ENCODE results near the gene COASY. TPM values are rescaled to one million over a fixed set of nuclear protein-coding genes. Genes with fewer than 3 reads are reported as not detected.

COASY gene
- polyA plus RNA-seq, 3 donors: 52.6 to 63.8 (median 57.9) TPM

DNA sequence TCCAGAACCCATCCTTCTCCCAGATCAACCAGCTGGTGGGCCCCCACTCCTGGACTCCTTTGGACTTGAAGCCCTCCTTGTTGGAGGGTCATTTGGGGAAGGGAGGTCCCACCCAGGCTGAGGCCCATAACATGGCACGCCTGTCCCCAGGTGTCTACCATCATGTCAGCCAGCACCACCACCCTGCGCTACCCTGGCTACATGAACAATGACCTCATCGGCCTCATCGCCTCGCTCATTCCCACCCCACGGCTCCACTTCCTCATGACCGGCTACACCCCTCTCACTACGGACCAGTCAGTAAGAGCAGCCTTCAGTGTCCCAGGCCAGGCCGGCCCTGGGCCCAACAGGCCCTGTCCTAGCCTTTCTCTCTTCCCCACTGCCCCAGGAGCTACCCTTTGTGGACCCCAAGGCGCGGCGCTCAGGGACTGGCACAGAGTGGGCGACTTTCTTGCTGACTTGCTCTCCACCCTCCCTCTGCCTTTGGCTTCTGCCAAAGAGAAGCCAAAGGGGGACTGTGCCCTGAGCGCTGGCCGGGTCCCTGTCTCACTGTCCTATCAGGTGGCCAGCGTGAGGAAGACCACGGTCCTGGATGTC, 51.8 kb downstream of the COASY start:
- TF ChIP-seq, protein P1, sequence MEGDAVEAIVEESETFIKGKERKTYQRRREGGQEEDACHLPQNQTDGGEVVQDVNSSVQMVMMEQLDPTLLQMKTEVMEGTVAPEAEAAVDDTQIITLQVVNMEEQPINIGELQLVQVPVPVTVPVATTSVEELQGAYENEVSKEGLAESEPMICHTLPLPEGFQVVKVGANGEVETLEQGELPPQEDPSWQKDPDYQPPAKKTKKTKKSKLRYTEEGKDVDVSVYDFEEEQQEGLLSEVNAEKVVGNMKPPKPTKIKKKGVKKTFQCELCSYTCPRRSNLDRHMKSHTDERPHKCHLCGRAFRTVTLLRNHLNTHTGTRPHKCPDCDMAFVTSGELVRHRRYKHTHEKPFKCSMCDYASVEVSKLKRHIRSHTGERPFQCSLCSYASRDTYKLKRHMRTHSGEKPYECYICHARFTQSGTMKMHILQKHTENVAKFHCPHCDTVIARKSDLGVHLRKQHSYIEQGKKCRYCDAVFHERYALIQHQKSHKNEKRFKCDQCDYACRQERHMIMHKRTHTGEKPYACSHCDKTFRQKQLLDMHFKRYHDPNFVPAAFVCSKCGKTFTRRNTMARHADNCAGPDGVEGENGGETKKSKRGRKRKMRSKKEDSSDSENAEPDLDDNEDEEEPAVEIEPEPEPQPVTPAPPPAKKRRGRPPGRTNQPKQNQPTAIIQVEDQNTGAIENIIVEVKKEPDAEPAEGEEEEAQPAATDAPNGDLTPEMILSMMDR (IDR thresholded peaks at IDR 0.05): no peak
- Histone ChIP-seq H3K27ac (ENCODE audit: low read depth in 1 of 2, low read length in 2 of 2) (no peak overlapping the region), H3K4me3 (replicated peaks in 1 of 3; ENCODE audit: low read depth in 2 of 3, low read length in 3 of 3) (no peak overlapping the region), H2AFZ (ENCODE audit: insufficient read depth, low read depth, low read length, poor library complexity, severe bottlenecking) (no peak overlapping the region), H3K27me3 (ENCODE audit: control insufficient read depth in 2 of 2, insufficient read depth in 2 of 2, low read length in 2 of 2) (no peaks in the 10 kb centered on the region), H3K36me3 (replicated peaks in 1 of 2; ENCODE audit: control insufficient read depth in 1 of 2, insufficient read depth in 2 of 2, low read length in 2 of 2) (peaks cover 30 to 47% of the 10 kb centered on the region in 2 donors), H4K20me1 (ENCODE audit: insufficient read depth, low read length) (peaks cover 3% of the 10 kb centered on the region), H3K9me3 (replicated peaks in 1 of 2; ENCODE audit: control insufficient read depth in 1 of 2, insufficient read depth in 1 of 2, low read length in 2 of 2) (no peaks in the 10 kb centered on the region), H3K4me2 (replicated peaks; ENCODE audit: extremely low read depth, low read length, poor library complexity, severe bottlenecking) (no peak overlapping the region), H3K79me2 (ENCODE audit: insufficient read depth, low read length) (peaks cover 8% of the 10 kb centered on the region), H3K9ac (ENCODE audit: insufficient read depth, low read length, poor library complexity, severe bottlenecking) (no peak overlapping the region), H3K4me1 (ENCODE audit: control insufficient read depth in 1 of 2, insufficient read depth in 2 of 2, low read length in 2 of 2) (peaks cover 4 to 9% of the 10 kb centered on the region in 2 donors)
- no peaks in the 10 kb centered on the region for H3K9me3 Mint-ChIP-seq
- H3K27me3 Mint-ChIP-seq (ENCODE audit: low read depth in 3 of 3): peaks cover 0 to 3% (median 0%) of the 10 kb centered on the region in 3 donors
- 96% methylated on average over 13 of the region's 17 CpGs for WGBS (ENCODE audit: insufficient coverage)
- H3K27ac Mint-ChIP-seq: peak overlapping the region in 3 of 7 donors; percentile 7 to 68 (median 12)
- peaks cover 7% of the 10 kb centered on the region for H3K4me1 Mint-ChIP-seq
- no peak for DNase-seq
- intact Hi-C loops (cut with micrococcal nuclease): no loop called here
- H3K4me3 Mint-ChIP-seq: no peak overlapping the region
- peaks cover 36 to 42% of the 10 kb centered on the region in 2 donors for H3K36me3 Mint-ChIP-seq

Other genes starting within 250 kb of the COASY start
- gene STAT3, start 173.7 kb upstream of the COASY start, polyA plus RNA-seq: 100 to 1,000 TPM in 2 of 3 donors, 10 to 100 TPM in 1; 73.0 to 155 (median 110) TPM
- under 1 TPM in 1 of 3 donors, not detected in 2; 0.01 TPM for gene CAVIN1, start 138.9 kb upstream of the COASY start, polyA plus RNA-seq
- gene ATP6V0A1, start 103.3 kb upstream of the COASY start, polyA plus RNA-seq: 100 to 1,000 TPM in 1 of 3 donors, 10 to 100 TPM in 2; 36.1 to 126 (median 55.1) TPM
- gene NAGLU, start 25.9 kb upstream of the COASY start, polyA plus RNA-seq: 10 to 100 TPM; 10.4 to 32.9 (median 24.9) TPM
- under 1 TPM; 0.19 to 0.72 (median 0.27) TPM for gene HSD17B1, start 9.2 kb upstream of the COASY start, polyA plus RNA-seq
- 100 to 1,000 TPM in 1 of 3 donors, 10 to 100 TPM in 2; 61.4 to 106 (median 63.5) TPM for gene MLX, start 5.0 kb downstream of the COASY start, polyA plus RNA-seq
- gene PSMC3IP, start 15.6 kb downstream of the COASY start, polyA plus RNA-seq: 1 to 10 TPM in 1 of 3 donors, not detected in 2; 1.2 TPM
- 10 to 100 TPM; 34.0 to 69.9 (median 69.9) TPM for gene RETREG3, start 47.2 kb downstream of the COASY start, polyA plus RNA-seq
- gene TUBG1, start 47.5 kb downstream of the COASY start, polyA plus RNA-seq: 10 to 100 TPM in 2 of 3 donors, 1 to 10 TPM in 1; 7.5 to 17.4 (median 10.2) TPM
- 1 to 10 TPM in 1 of 3 donors, under 1 TPM in 2; 0.31 to 7.3 (median 0.47) TPM for gene TUBG2, start 97.1 kb downstream of the COASY start, polyA plus RNA-seq
- gene PLEKHH3, start 114.8 kb downstream of the COASY start, polyA plus RNA-seq: under 1 TPM; 0.38 to 0.43 (median 0.41) TPM
- under 1 TPM in 2 of 3 donors, not detected in 1; 0.13 to 0.37 TPM for gene CCR10, start 119.7 kb downstream of the COASY start, polyA plus RNA-seq
- gene CNTNAP1, start 120.4 kb downstream of the COASY start, polyA plus RNA-seq: under 1 TPM in 2 of 3 donors, not detected in 1; 0.23 to 0.24 TPM
- 100 to 1,000 TPM in 1 of 3 donors, 10 to 100 TPM in 2; 12.3 to 169 (median 17.8) TPM for gene EZH1, start 182.9 kb downstream of the COASY start, polyA plus RNA-seq
- gene RAMP2, start 199.1 kb downstream of the COASY start, polyA plus RNA-seq: not detected
- 100 to 1,000 TPM in 2 of 3 donors, 10 to 100 TPM in 1; 71.3 to 125 (median 104) TPM for gene VPS25, start 211.3 kb downstream of the COASY start, polyA plus RNA-seq
- gene WNK4, start 218.5 kb downstream of the COASY start, polyA plus RNA-seq: not detected
- gene COA3, start 236.6 kb downstream of the COASY start, polyA plus RNA-seq: 100 to 1,000 TPM in 2 of 3 donors, 10 to 100 TPM in 1; 21.5 to 171 (median 156) TPM
- not detected for gene CNTD1, start 236.7 kb downstream of the COASY start, polyA plus RNA-seq